K562 (cell line): ENCODE data around the gene CEMIP2. TPM values are rescaled to one million over a fixed set of nuclear protein-coding genes. Genes with fewer than 3 reads are reported as not detected.

ENCODE experiments used
- ATAC-seq: fragments of 200-7000 bp; cut with Tn5 transposase; 3 replicates; pipeline ENCODE4 v1.9.1; 2020; ENCODE audit warnings: moderate library complexity
- BruUV-seq: library from RNA; stranded (reverse); fragments of 400-500 nt; replicated peaks from 2 replicates; lab custom pipeline; 2021; lab: Mats Ljungman, UMichigan
- CTCF ChIA-PET: fragments of 300-600 bp; formaldehyde crosslinking; extraction: SDS; loops from one replicate; lab custom pipeline; 2021; ENCODE audit warnings: low intra/inter-chr PET ratio; lab: Yijun Ruan, JAX
- POLR2A ChIA-PET: fragments of 300-600, 350-650 bp; sonication (Branson Sonifier 250); formaldehyde crosslinking; extraction: SDS; loops from one replicate; lab custom pipeline; 2021; ENCODE audit warnings: antibody characterized with exemption, inconsistent platforms; lab: Yijun Ruan, JAX
- DNase-seq, 4 experiments: peaks; one replicate each; pipeline versions ENCODE4 v3.0.0 to v3.0.0-alpha.2; 2011 to 2018; ENCODE audit warnings: low spot score in 3 of 4, mixed read lengths in 3 of 4; ENCODE audit errors: extremely low read depth in 1 of 4
- FAIRE-seq: peaks from 2 replicates; lab custom pipeline; 2011; peaks lifted over from hg19 to GRCh38; lab: Jason Lieb, UNC
- H2AFZ ChIP-seq: 2 replicates; pipeline ENCODE4 v1.6.0; 2011; ENCODE audit warnings: low read depth, low read length, control low read depth, inconsistent platforms
- H3K27ac ChIP-seq: fragments of 200-600 bp; 3 replicates; pipeline ENCODE4 v1.8.0; 2011; ENCODE audit warnings: low read depth, mild to moderate bottlenecking, control low read depth, inconsistent platforms, low read length, moderate library complexity, mixed read lengths; ENCODE audit errors: extremely low read depth
- H3K27me3 ChIP-seq, 2 experiments: fragments of 300-600 bp in 1 of 2; 2 replicates in 1 of 2; 3 replicates in 1 of 2; pipeline versions ENCODE4 v1.6.0 to v1.8.0; 2011; ENCODE audit warnings: inconsistent platforms in 2 of 2, low read length in 2 of 2, mild to moderate bottlenecking in 1 of 2, mixed read lengths in 1 of 2, moderate library complexity in 1 of 2; ENCODE audit not compliant: control insufficient read depth in 2 of 2, insufficient read depth in 2 of 2
- H3K36me3 ChIP-seq: fragments of 300-600 bp; 3 replicates; pipeline ENCODE4 v1.8.0; 2011; ENCODE audit warnings: mild to moderate bottlenecking, low read length, inconsistent platforms; ENCODE audit not compliant: control insufficient read depth, insufficient read depth
- H3K4me1 ChIP-seq, 2 experiments: fragments of 200-600 bp in 1 of 2; replicated peaks in 1 of 2; 2 replicates in 1 of 2; 3 replicates in 1 of 2; pipeline versions ENCODE4 v1.5.1 to v1.8.0; 2011; ENCODE audit warnings: inconsistent platforms in 2 of 2, low read length in 2 of 2, mild to moderate bottlenecking in 1 of 2, mixed read lengths in 1 of 2, moderate library complexity in 1 of 2; ENCODE audit not compliant: control insufficient read depth in 2 of 2, insufficient read depth in 2 of 2
- H3K4me2 ChIP-seq: 2 replicates; pipeline ENCODE4 v1.6.1; 2011; ENCODE audit warnings: low read length, control low read depth, inconsistent platforms, mixed read lengths; ENCODE audit not compliant: insufficient read depth
- H3K4me3 ChIP-seq: fragments of 200-600 bp; sonication (generic), shearing (Covaris generic); 2 replicates; pipeline ENCODE4 v1.5.1; 2016; ENCODE audit warnings: control low read depth, inconsistent platforms
- H3K79me2 ChIP-seq: fragments of 200-600 bp; 3 replicates; pipeline ENCODE4 v1.8.0; 2011; ENCODE audit warnings: low read length, inconsistent platforms; ENCODE audit not compliant: control insufficient read depth, insufficient read depth
- H3K9ac ChIP-seq, 2 experiments: 2 replicates each; pipeline versions ENCODE4 v1.6.0 to v1.6.1; 2011; ENCODE audit warnings: low read depth in 2 of 2, low read length in 2 of 2, control low read depth in 1 of 2, inconsistent platforms in 1 of 2, mild to moderate bottlenecking in 1 of 2, mixed read lengths in 1 of 2; ENCODE audit not compliant: insufficient read depth in 1 of 2
- H3K9me1 ChIP-seq: one replicate; pipeline ENCODE4 v1.6.0; 2011; ENCODE audit warnings: inconsistent platforms, mild to moderate bottlenecking, low read length, moderate library complexity; ENCODE audit not compliant: control insufficient read depth, insufficient read depth
- H3K9me3 ChIP-seq: replicated peaks from 2 replicates; pipeline ENCODE4 v1.5.1; 2011; ENCODE audit warnings: low read depth, low read length, inconsistent platforms; ENCODE audit not compliant: control insufficient read depth, insufficient read depth
- H4K20me1 ChIP-seq: replicated peaks from 2 replicates; pipeline ENCODE4 v1.6.1; 2011; ENCODE audit warnings: low read length, inconsistent platforms, mixed read lengths; ENCODE audit not compliant: control insufficient read depth, insufficient read depth
- MEIS2 ChIP-seq: fragments of 450-650 bp; IDR thresholded peaks from 2 replicates; pipeline ENCODE4 v1.6.1; 2014; ENCODE audit warnings: mild to moderate bottlenecking; ENCODE audit not compliant: partially characterized antibody
- NFIC ChIP-seq: fragments of 450-650 bp; IDR thresholded peaks from 2 replicates; pipeline ENCODE4 v1.6.1; 2017; ENCODE audit warnings: mild to moderate bottlenecking, inconsistent platforms
- NONO ChIP-seq, 2 experiments: fragments of 200-400 bp in 1 of 2; fragments of 450-650 bp in 1 of 2; formaldehyde crosslinking in 1 of 2; IDR thresholded peaks; 2 replicates each; pipeline ENCODE4 v1.6.1; 2017; ENCODE audit warnings: low read depth in 2 of 2, mild to moderate bottlenecking in 2 of 2, moderate library complexity in 2 of 2, low read length in 1 of 2
- PBX2 ChIP-seq, 2 experiments: IDR thresholded peaks in 1 of 2; conservative IDR thresholded peaks in 1 of 2; 2 replicates each; pipeline ENCODE4 v1.6.1; 2016; ENCODE audit warnings: low read depth in 2 of 2, mild to moderate bottlenecking in 1 of 2, missing compliant biosample characterization in 1 of 2, missing genetic modification characterization in 1 of 2, moderate library complexity in 1 of 2
- WGBS: fragments of 100-300 bp; shearing (Covaris generic); methylation state at CpG from one replicate; pipeline ENCODE4 v1.1.6; 2016; ENCODE audit warnings: low coverage, mixed read lengths; ENCODE audit not compliant: insufficient coverage; ENCODE audit errors: missing lambda C conversion rate; 5-methylcytosine and 5-hydroxymethylcytosine counted together
- in situ Hi-C: fragments of 300-500 bp; cut with MboI; formaldehyde crosslinking; loops from 4 replicates; pipeline ENCODE4 v1.15.0; 2018; ENCODE audit warnings: inconsistent platforms, mixed read lengths
- intact Hi-C: fragments of 100-400 bp; cut with micrococcal nuclease; formaldehyde crosslinking; loops from 2 replicates; pipeline ENCODE4 v1.14.2; 2022
- polyA plus RNA-seq, 8 experiments: library from polyadenylated mRNA; depleted of rRNA in 4 of 8; stranded (reverse) in 5 of 8; unstranded in 3 of 8; fragments of >200 nt; fragmentation: Nextera tagmentation in 2 of 8; fragmentation: Illumina TruSeq in 1 of 8; extraction: Ambion mirVana in 2 of 8; extraction: Trizol in 1 of 8; gene quantifications; 2 replicates each; pipeline versions ENCODE4 v1.2.1 to v1.2.3, GENCODE V29; 2011 to 2014; ENCODE audit warnings: inconsistent platforms in 1 of 8, missing spikeins in 1 of 8
- total RNA-seq, 7 experiments: library from RNA; depleted of rRNA in 6 of 7; stranded (reverse); fragments of >200 nt in 6 of 7; fragmentation: Illumina TruSeq in 2 of 7; extraction: Trizol in 2 of 7; gene quantifications; 2 replicates each; pipeline versions ENCODE4 v1.2.1 to v1.2.3, GENCODE V29; 2011 to 2021; ENCODE audit warnings: low replicate concordance in 1 of 7
- TF ChIP-seq, protein P1 (sequence below): fragments of 450-650 bp; IDR thresholded peaks from 2 replicates; pipeline ENCODE4 v1.6.1; 2016

CEMIP2 gene
- total and polyA plus RNA-seq, 9 of the 15 experiments (the other 6 are each of a cell fraction or from before 2014, with no cell fraction given), result 5.4 to 29.9 (median 14.2) TPM

DNA sequence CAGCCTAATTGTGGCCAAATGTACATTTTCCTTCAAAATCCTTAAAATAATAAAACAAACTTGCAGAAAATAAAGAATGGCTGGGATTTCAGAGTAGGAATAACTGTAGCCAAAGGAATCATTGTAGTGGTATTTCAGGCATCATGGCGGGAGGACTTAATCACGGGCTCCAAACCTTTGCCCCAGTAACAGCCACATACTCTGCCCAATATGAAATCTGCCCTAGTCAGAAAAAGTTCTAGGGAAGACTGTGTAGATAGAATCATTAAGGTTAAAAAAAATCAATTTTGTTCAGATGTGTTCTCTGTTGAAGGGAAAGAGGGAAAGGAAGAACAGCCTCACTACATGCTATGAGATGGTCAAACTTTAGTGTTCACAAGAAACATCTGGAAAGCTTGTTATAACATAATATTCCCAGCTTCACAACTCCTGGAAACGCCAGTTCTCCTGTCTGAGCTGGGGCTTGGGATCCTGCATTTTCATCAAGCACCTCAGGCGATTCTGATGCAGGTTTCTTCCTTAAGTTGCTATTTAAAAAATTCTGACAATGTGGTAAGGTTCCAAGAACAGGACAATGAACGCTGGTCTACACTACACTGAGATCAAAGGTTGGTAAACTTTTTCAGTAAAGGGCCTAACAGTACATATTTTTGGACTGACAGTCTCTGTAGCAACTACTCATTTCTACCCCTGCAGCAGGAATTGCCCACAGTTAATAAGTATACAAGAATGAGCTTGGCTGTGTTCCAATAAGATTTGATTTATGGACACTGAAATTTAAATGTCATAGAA lies 87.9 kb downstream of the CEMIP2 start:
- no TSS peak for BruUV-seq

More for the DNA sequence above, 87.9 kb downstream of the CEMIP2 start:
- no peak overlapping the region for H3K4me3 ChIP-seq
- no peak for DNase-seq
- no peak overlapping the region for H3K4me2 ChIP-seq
- ATAC-seq, result no peak
- H3K27me3 ChIP-seq, result no peaks in the 10 kb centered on the region
- H3K79me2 ChIP-seq, result no peaks in the 10 kb centered on the region
- peaks cover 4% of the 10 kb centered on the region; the same call in 2 of the 3 replicates for H3K36me3 ChIP-seq
- H3K9me1 ChIP-seq, result no peaks in the 10 kb centered on the region
- 56% methylated on average over 5 of the region's 5 CpGs for WGBS
- FAIRE-seq, result no peak
- CTCF ChIA-PET, result no interaction called here
- no peak overlapping the region for H2AFZ ChIP-seq
- TF ChIP-seq MEIS2, result peak; percentile 20
- no peak for TF ChIP-seq NONO (IDR thresholded peaks at IDR 0.05; ENCODE audit: low read depth in 2 of 2, low read length in 1 of 2)
- TF ChIP-seq, protein P1, sequence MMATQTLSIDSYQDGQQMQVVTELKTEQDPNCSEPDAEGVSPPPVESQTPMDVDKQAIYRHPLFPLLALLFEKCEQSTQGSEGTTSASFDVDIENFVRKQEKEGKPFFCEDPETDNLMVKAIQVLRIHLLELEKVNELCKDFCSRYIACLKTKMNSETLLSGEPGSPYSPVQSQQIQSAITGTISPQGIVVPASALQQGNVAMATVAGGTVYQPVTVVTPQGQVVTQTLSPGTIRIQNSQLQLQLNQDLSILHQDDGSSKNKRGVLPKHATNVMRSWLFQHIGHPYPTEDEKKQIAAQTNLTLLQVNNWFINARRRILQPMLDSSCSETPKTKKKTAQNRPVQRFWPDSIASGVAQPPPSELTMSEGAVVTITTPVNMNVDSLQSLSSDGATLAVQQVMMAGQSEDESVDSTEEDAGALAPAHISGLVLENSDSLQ, result 0 out of 2 replicates have a peak, but pooled peaks have one; percentile 14
- TF ChIP-seq NFIC, result peak; percentile 20; the same call in 1 of the 2 replicates
- TF ChIP-seq PBX2 (CRISPR knock-in tag; IDR thresholded peaks at IDR 0.05; ENCODE audit: low read depth), result no peak
- TF ChIP-seq PBX2 (tag; conservative IDR thresholded peaks at IDR 0.05; ENCODE audit: low read depth), result 0 out of 2 replicates have a peak, but pooled peaks have one; percentile 26
- in situ Hi-C loops, result no loop called here
- H4K20me1 ChIP-seq, result no peaks in the 10 kb centered on the region
- H3K4me1 ChIP-seq, result peaks cover 7 to 23% of the 10 kb centered on the region in 2 experiments; a peak in 4 of 5 replicates
- intact Hi-C loops, result loop anchor here (2.0 kb wide), 1 partner anchor 52 kb away; no protein-coding TSS in a partner anchor
- H3K27ac ChIP-seq, result no peak overlapping the region
- H3K9me3 ChIP-seq, result peaks cover 1% of the 10 kb centered on the region
- H3K9ac ChIP-seq, result no peak overlapping the region
- POLR2A ChIA-PET, result interaction anchor here (0.6 to 0.7 kb wide), 2 partner anchors 19 to 88 kb away, joined by 3 read pairs; no protein-coding TSS in a partner anchor
